ENCODE data around the gene SLC27A4.
A peak's percentile ranks its signal among the peaks of the same experiment; 100 is the strongest.

Gene SLC27A4

DNA sequence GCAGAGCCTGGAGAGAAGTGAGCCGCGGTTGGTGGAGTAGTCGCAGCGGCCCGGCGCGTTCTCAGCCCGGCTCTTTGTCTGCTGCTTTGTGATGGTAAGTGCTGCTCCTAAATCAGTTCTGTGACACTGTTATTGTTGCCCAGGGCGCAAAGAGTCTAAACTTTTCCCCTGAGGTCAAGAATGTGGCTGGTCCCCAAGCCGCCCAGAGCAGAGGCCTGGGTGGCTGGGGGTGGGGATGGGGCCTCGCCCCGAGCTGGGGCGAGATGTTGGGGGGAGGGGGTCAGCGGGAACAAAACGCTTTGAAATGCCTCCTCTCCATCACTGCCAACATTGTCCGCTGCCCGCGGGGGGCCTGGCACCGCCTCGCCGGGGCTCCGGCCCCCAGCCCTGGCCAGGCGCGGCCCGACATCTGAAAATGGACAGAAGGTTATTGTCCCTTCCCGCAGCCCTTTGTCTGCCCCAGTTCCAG lies 68.7 kb downstream of the SLC27A4 start:
- no peak overlapping the region for H3K4me3 ChIP-seq (ENCODE audit: low read length)
- TF ChIP-seq, protein P1, sequence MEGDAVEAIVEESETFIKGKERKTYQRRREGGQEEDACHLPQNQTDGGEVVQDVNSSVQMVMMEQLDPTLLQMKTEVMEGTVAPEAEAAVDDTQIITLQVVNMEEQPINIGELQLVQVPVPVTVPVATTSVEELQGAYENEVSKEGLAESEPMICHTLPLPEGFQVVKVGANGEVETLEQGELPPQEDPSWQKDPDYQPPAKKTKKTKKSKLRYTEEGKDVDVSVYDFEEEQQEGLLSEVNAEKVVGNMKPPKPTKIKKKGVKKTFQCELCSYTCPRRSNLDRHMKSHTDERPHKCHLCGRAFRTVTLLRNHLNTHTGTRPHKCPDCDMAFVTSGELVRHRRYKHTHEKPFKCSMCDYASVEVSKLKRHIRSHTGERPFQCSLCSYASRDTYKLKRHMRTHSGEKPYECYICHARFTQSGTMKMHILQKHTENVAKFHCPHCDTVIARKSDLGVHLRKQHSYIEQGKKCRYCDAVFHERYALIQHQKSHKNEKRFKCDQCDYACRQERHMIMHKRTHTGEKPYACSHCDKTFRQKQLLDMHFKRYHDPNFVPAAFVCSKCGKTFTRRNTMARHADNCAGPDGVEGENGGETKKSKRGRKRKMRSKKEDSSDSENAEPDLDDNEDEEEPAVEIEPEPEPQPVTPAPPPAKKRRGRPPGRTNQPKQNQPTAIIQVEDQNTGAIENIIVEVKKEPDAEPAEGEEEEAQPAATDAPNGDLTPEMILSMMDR (conservative IDR thresholded peaks at IDR 0.05; ENCODE audit: low read depth, low read length), result no peak

DNA sequence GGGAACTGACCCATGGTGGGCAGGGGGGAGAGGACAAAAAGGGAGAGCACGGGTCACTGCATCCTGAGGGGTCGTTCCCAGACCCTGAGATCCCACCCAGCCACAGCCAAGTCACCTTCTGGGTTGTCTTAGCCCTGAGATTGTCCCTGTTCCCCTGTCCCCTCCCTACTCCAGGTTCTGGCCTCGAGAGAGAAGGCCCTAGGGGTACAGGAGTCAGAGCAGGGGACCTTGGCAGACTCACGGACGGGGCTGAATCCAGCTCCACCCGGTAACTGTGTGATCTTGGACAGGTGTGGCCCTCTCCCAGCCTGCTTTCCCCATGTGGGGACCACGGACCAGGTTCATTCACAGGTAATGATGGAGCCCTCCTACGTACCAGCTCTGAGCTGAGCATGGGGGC lies 69.1 kb downstream of the SLC27A4 start:
- TF ChIP-seq, protein P1 (conservative IDR thresholded peaks at IDR 0.05; ENCODE audit: low read depth, low read length), result no peak
- no peak for DNase-seq (ENCODE audit: low read depth)
- H3K4me3 ChIP-seq (ENCODE audit: low read length), result no peak overlapping the region

More for the DNA sequence above, 68.7 kb downstream of the SLC27A4 start:
- DNase-seq (ENCODE audit: low read depth), result no peak

DNA sequence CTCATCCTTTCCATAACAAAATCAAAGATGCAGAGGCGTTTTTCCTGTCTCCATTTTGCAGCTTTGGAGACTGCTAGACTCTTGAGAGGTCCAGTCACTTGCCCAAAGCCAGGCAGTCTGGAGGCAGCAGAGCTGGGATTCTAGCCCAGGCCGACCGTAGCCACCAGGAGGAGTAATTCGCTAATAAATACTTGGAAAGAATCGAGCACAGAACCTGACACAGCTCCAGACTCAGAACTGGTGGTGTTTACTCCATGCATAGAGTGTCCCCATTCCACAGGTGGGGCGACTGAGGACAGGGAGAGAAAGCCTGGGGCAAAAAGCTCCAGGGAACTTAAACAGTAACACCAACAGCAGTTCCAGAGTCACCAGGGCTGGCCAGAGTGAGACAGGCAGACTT lies 69.7 kb downstream of the SLC27A4 start:
- TF ChIP-seq, protein P1 (conservative IDR thresholded peaks at IDR 0.05; ENCODE audit: low read depth, low read length), result peak; percentile 48
- no peak for DNase-seq (ENCODE audit: low read depth)

More for the DNA sequence above, 69.7 kb downstream of the SLC27A4 start:
- no peak overlapping the region for H3K4me3 ChIP-seq (ENCODE audit: low read length)
